DOHH2 (cell line): ENCODE measurements around the gene PANX2.

Experiments used
- EZH2phosphoT487 ChIP-seq: fragments of 200-600 bp; sonication (generic); IDR thresholded peaks from 2 replicates; pipeline ENCODE4 v1.6.1; 2017; ENCODE audit warnings: borderline replicate concordance, mild to moderate bottlenecking, antibody characterized with exemption, low read length, moderate library complexity, mixed read lengths
- TF ChIP-seq, protein P1 (sequence below): fragments of 200-600 bp; sonication (generic); IDR thresholded peaks from one replicate; pipeline ENCODE4 v1.5.1; 2014; ENCODE audit warnings: antibody characterized with exemption, mild to moderate bottlenecking, low read depth, low read length; ENCODE audit not compliant: poor library complexity, severe bottlenecking

DNA sequence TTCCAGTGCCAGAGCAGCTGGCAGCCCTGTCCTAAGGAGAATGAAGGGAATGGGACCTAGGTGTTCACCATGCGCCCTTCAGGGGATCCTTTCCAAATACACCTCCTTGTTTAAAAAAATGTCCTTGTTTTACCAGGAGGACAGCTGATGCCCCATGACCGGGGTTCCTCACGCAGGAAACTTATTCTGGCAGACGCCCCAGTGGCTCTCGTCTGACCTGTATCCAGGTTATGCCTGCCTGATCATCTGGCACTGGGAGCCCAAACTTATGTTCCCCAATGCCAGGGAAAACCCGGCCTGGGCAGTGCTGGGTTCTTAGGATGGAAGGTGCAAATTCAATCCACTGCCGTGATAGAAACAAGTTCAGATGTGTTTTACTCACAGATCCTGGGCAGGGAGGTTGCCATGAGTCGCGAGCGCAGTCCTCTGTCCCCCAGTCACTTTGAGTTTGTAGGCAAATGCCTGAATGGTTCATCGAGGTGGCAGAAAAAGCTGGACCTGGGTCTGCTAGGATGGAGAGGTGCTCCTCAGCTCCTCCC lies 49.3 kb upstream of the PANX2 start:
- TF ChIP-seq, protein P1, sequence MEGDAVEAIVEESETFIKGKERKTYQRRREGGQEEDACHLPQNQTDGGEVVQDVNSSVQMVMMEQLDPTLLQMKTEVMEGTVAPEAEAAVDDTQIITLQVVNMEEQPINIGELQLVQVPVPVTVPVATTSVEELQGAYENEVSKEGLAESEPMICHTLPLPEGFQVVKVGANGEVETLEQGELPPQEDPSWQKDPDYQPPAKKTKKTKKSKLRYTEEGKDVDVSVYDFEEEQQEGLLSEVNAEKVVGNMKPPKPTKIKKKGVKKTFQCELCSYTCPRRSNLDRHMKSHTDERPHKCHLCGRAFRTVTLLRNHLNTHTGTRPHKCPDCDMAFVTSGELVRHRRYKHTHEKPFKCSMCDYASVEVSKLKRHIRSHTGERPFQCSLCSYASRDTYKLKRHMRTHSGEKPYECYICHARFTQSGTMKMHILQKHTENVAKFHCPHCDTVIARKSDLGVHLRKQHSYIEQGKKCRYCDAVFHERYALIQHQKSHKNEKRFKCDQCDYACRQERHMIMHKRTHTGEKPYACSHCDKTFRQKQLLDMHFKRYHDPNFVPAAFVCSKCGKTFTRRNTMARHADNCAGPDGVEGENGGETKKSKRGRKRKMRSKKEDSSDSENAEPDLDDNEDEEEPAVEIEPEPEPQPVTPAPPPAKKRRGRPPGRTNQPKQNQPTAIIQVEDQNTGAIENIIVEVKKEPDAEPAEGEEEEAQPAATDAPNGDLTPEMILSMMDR: no peak
- TF ChIP-seq EZH2phosphoT487: no peak
